H1 (cell line): Measurements from ENCODE around the gene ADPRM. TPM values are rescaled to one million over a fixed set of nuclear protein-coding genes. Genes with fewer than 3 reads are reported as not detected.

Experiments
- CTCF ChIA-PET: fragments of 300-600 bp; sonication (Branson Sonifier 250); formaldehyde crosslinking; loops from one replicate; lab custom pipeline; 2021; ENCODE audit not compliant: partially characterized antibody; lab: Charles Lee
- POLR2A ChIA-PET: fragments of 300-600 bp; sonication (Branson Sonifier 250); formaldehyde crosslinking; loops from one replicate; lab custom pipeline; 2021; ENCODE audit warnings: inconsistent platforms; ENCODE audit not compliant: partially characterized antibody; lab: Charles Lee
- DNase-seq, 2 experiments: peaks; one replicate each; pipeline versions ENCODE4 v3.0.0 to v3.0.0-alpha.2; 2010 to 2022; ENCODE audit warnings: low spot score in 2 of 2, low read depth in 1 of 2, mixed read lengths in 1 of 2
- FAIRE-seq: peaks from 2 replicates; lab custom pipeline; 2011; peaks lifted over from hg19 to GRCh38; lab: Jason Lieb, UNC
- H2AFZ ChIP-seq: 2 replicates; pipeline ENCODE4 v1.8.1; 2012; ENCODE audit warnings: low read length, inconsistent platforms
- H2AK5ac ChIP-seq: 2 replicates; pipeline ENCODE4 v1.6.1; 2013; ENCODE audit warnings: low read depth, low read length
- H2BK120ac ChIP-seq: replicated peaks from 2 replicates; pipeline ENCODE3; 2013; ENCODE audit warnings: low read depth, low read length, inconsistent platforms
- H2BK12ac ChIP-seq: 2 replicates; pipeline ENCODE4 v1.6.1; 2013; ENCODE audit warnings: low read depth, low read length
- H2BK15ac ChIP-seq: 2 replicates; pipeline ENCODE4 v1.6.1; 2013; ENCODE audit warnings: low read length
- H2BK20ac ChIP-seq: 2 replicates; pipeline ENCODE4 v1.6.1; 2013; ENCODE audit warnings: low read length
- H2BK5ac ChIP-seq: 2 replicates; pipeline ENCODE4 v1.6.1; 2013; ENCODE audit warnings: low read depth, low read length
- H3K14ac ChIP-seq: 2 replicates; pipeline ENCODE4 v1.6.1; 2013; ENCODE audit warnings: inconsistent platforms; ENCODE audit not compliant: insufficient read length
- H3K18ac ChIP-seq: 2 replicates; pipeline ENCODE4 v1.6.1; 2013; ENCODE audit warnings: low read length; ENCODE audit errors: extremely low read depth
- H3K23ac ChIP-seq: 2 replicates; pipeline ENCODE4 v1.6.1; 2013; ENCODE audit warnings: inconsistent platforms; ENCODE audit not compliant: insufficient read length
- H3K23me2 ChIP-seq: 2 replicates; pipeline ENCODE4 v1.6.1; 2013; ENCODE audit warnings: low read depth, low read length
- H3K27ac ChIP-seq: 2 replicates; pipeline ENCODE4 v1.6.1; 2011; ENCODE audit warnings: low read depth, low read length, inconsistent platforms
- H3K27me3 ChIP-seq, 4 experiments: replicated peaks in 1 of 4; 1 replicate in 1 of 4; 2 replicates in 3 of 4; pipeline versions ENCODE4 v1.6.1 to v1.8.1; 2011 to 2013; ENCODE audit warnings: low read length in 3 of 4, mild to moderate bottlenecking in 3 of 4, inconsistent platforms in 2 of 4, mixed read lengths in 2 of 4, moderate library complexity in 1 of 4; ENCODE audit not compliant: control insufficient read depth in 3 of 4, insufficient read depth in 3 of 4; ENCODE audit errors: extremely low read depth in 1 of 4
- H3K36me3 ChIP-seq, 4 experiments: 2 replicates each; pipeline versions ENCODE4 v1.6.1 to v1.8.1; 2011 to 2013; ENCODE audit warnings: mild to moderate bottlenecking in 4 of 4, low read length in 3 of 4, moderate library complexity in 2 of 4, control low read depth in 1 of 4, inconsistent platforms in 1 of 4; ENCODE audit not compliant: insufficient read depth in 4 of 4, control insufficient read depth in 2 of 4
- H3K4ac ChIP-seq: replicated peaks from 2 replicates; pipeline ENCODE3; 2013; ENCODE audit warnings: low read length, low read depth, mixed read lengths, inconsistent platforms; ENCODE audit not compliant: insufficient read length
- H3K4me1 ChIP-seq, 4 experiments: replicated peaks in 1 of 4; 1 replicate in 1 of 4; 2 replicates in 3 of 4; pipeline versions ENCODE4 v1.6.1 to v1.8.1; 2011 to 2013; ENCODE audit warnings: low read length in 3 of 4, inconsistent platforms in 2 of 4, mixed read lengths in 1 of 4; ENCODE audit not compliant: insufficient read depth in 4 of 4, control insufficient read depth in 3 of 4
- H3K4me2 ChIP-seq, 2 experiments: 2 replicates each; pipeline versions ENCODE4 v1.6.1 to v1.8.1; 2011 to 2013; ENCODE audit warnings: low read depth in 2 of 2, low read length in 2 of 2, control low read depth in 1 of 2, inconsistent platforms in 1 of 2, mild to moderate bottlenecking in 1 of 2; ENCODE audit not compliant: insufficient read depth in 1 of 2
- H3K4me3 ChIP-seq, 4 experiments: fragments of 200-600, 300-600 bp in 1 of 4; sonication (generic), shearing (Covaris generic), sonication (Bioruptor Twin) in 1 of 4; 2 replicates each; pipeline versions ENCODE4 v1.5.1 to v1.8.1; 2011 to 2016; ENCODE audit warnings: low read length in 4 of 4, low read depth in 3 of 4, control low read depth in 2 of 4, inconsistent platforms in 2 of 4, mild to moderate bottlenecking in 2 of 4, mixed read lengths in 1 of 4, moderate library complexity in 1 of 4; ENCODE audit not compliant: insufficient read depth in 2 of 4; ENCODE audit errors: extremely low read depth in 1 of 4
- H3K56ac ChIP-seq: replicated peaks from 2 replicates; pipeline ENCODE3; 2013; ENCODE audit warnings: low read depth, mild to moderate bottlenecking, mixed read lengths, low read length, inconsistent platforms; ENCODE audit not compliant: insufficient read length
- H3K79me1 ChIP-seq: 2 replicates; pipeline ENCODE4 v1.6.1; 2013; ENCODE audit warnings: low read depth, low read length, control low read depth
- H3K79me2 ChIP-seq, 2 experiments: 2 replicates each; pipeline versions ENCODE4 v1.6.1 to v1.8.1; 2012 to 2013; ENCODE audit warnings: low read length in 2 of 2, mild to moderate bottlenecking in 2 of 2, inconsistent platforms in 1 of 2; ENCODE audit not compliant: insufficient read depth in 2 of 2, control insufficient read depth in 1 of 2
- H3K9ac ChIP-seq, 4 experiments: replicated peaks in 1 of 4; 1 replicate in 1 of 4; 2 replicates in 3 of 4; pipeline versions ENCODE4 v1.6.1 to v1.8.1; 2011 to 2013; ENCODE audit warnings: low read depth in 3 of 4, low read length in 3 of 4, control low read depth in 2 of 4, mild to moderate bottlenecking in 2 of 4, moderate library complexity in 2 of 4, inconsistent platforms in 1 of 4; ENCODE audit errors: extremely low read depth in 1 of 4
- H3K9me3 ChIP-seq, 2 experiments: 2 replicates each; pipeline versions ENCODE4 v1.6.1 to v1.8.1; 2012 to 2013; ENCODE audit warnings: mild to moderate bottlenecking in 2 of 2, moderate library complexity in 2 of 2, control low read depth in 1 of 2, inconsistent platforms in 1 of 2, low read depth in 1 of 2, low read length in 1 of 2, mixed read lengths in 1 of 2; ENCODE audit not compliant: insufficient read depth in 2 of 2
- H4K20me1 ChIP-seq, 2 experiments: replicated peaks in 1 of 2; 2 replicates each; pipeline versions ENCODE3 to v1.8.1; 2011 to 2013; ENCODE audit warnings: inconsistent platforms in 2 of 2, low read length in 2 of 2, mild to moderate bottlenecking in 1 of 2; ENCODE audit not compliant: insufficient read depth in 2 of 2, control insufficient read depth in 1 of 2
- H4K5ac ChIP-seq: 2 replicates; pipeline ENCODE4 v1.6.1; 2013; ENCODE audit warnings: low read length, low read depth, mixed read lengths, inconsistent platforms; ENCODE audit not compliant: insufficient read length
- H4K8ac ChIP-seq: 2 replicates; pipeline ENCODE4 v1.8.0; 2013; ENCODE audit warnings: mild to moderate bottlenecking, moderate library complexity, low read length, inconsistent platforms; ENCODE audit not compliant: insufficient read depth; ENCODE audit errors: extremely low read depth
- H4K91ac ChIP-seq: replicated peaks from 2 replicates; pipeline ENCODE3; 2013; ENCODE audit warnings: low read length, mixed read lengths, inconsistent platforms; ENCODE audit not compliant: insufficient read length
- ATF2 ChIP-seq: IDR thresholded peaks from 2 replicates; pipeline ENCODE4 v1.6.1; 2012; ENCODE audit warnings: low read length, inconsistent platforms
- CREB1 ChIP-seq: IDR thresholded peaks from 2 replicates; pipeline ENCODE4 v1.6.1; 2012; ENCODE audit warnings: inconsistent platforms
- NRF1 ChIP-seq: IDR thresholded peaks from 2 replicates; pipeline ENCODE4 v1.6.1; 2011; ENCODE audit warnings: mild to moderate bottlenecking, low read depth, low read length, improper control_type of control experiment
- SIN3A ChIP-seq, 2 experiments: IDR thresholded peaks in 1 of 2; conservative IDR thresholded peaks in 1 of 2; 2 replicates each; pipeline ENCODE4 v1.6.1; 2011 to 2012; ENCODE audit warnings: low read length in 2 of 2, improper control_type of control experiment in 1 of 2, low read depth in 1 of 2, mild to moderate bottlenecking in 1 of 2
- USF2 ChIP-seq: IDR thresholded peaks from 2 replicates; pipeline ENCODE4 v1.6.1; 2011; ENCODE audit warnings: low read length, improper control_type of control experiment
- WGBS, 2 experiments: shearing (Covaris generic) in 1 of 2; methylation state at CpG; one replicate each; pipeline versions ENCODE4 v1.1.6 to v1.1.7; 2013 to 2015; ENCODE audit warnings: low lambda C conversion rate in 2 of 2, mixed read lengths in 2 of 2, inconsistent platforms in 1 of 2, low coverage in 1 of 2, missing lambda C conversion rate in 1 of 2; ENCODE audit not compliant: insufficient replicate concordance in 2 of 2, insufficient coverage in 1 of 2, insufficient read length in 1 of 2; ENCODE audit errors: extremely low coverage in 1 of 2, missing lambda C conversion rate in 1 of 2; 5-methylcytosine and 5-hydroxymethylcytosine counted together
- polyA plus RNA-seq, 7 experiments: library from polyadenylated mRNA; depleted of rRNA in 3 of 7; stranded (reverse) in 5 of 7; unstranded in 2 of 7; fragments of >200 nt in 5 of 7; fragments of 200-250 nt in 2 of 7; gene quantifications; 1 replicate in 5 of 7; 2 replicates in 1 of 7; 4 replicates in 1 of 7; pipeline versions ENCODE4 v1.2.1 to v1.2.3, GENCODE V29; 2011 to 2013; ENCODE audit warnings: missing spikeins in 2 of 7, mixed read lengths in 2 of 7
- total RNA-seq: library from RNA; stranded (reverse); fragmentation: NEBNext Ultra II Directional; extraction: Animal tissue kit (Norgen Biotek cat#: 25700); gene quantifications from 2 replicates; pipeline ENCODE4 v1.2.1, GENCODE V29; 2021

Gene ADPRM
- total and polyA plus RNA-seq, 2 of the 8 experiments (the other 6 are each of a cell fraction or from before 2014, with no cell fraction given): 6.7 to 7.9 TPM

DNA sequence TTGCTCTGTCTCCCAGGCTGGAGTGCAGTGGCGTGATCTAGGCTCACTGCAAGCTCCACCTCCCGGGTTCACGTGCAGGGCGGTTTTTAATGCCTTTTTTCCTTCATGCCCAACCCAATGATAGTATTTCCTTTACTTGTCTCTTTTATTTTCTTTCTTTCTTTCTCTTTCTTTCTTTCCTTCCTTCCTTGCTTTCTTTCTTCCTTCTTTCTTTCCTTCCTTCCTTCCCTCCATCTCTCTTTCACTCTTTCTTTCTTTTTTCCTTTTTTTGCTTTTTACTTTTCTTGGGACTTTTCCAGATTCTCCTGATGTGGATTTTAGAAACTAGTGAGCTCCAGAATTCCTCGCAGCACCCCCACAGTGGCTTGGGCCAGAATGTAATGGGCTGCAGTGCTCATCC is 43.4 kb upstream of the ADPRM start:
- no peak overlapping the region for H3K23ac ChIP-seq
- 85% methylated on average over 5 of the region's 5 CpGs; no CpG with 5 or more reads in 1 of the 2 experiments for WGBS, 2 experiments
- H3K14ac ChIP-seq: no peak overlapping the region
- H3K4me1 ChIP-seq: no peaks in the 10 kb centered on the region
- DNase-seq: no peak
- H3K4ac ChIP-seq: no peak overlapping the region
- no peaks in the 10 kb centered on the region for H3K36me3 ChIP-seq
- no peak overlapping the region for H2AK5ac ChIP-seq
- no peak overlapping the region for H3K18ac ChIP-seq
- CTCF ChIA-PET: interaction anchor here (0.7 to 4.8 kb wide), 9 partner anchors 8 to 224 kb away, joined by 3 to 39 read pairs (median 3); no protein-coding TSS in a partner anchor
- no peak overlapping the region for H2BK120ac ChIP-seq
- H2BK5ac ChIP-seq: no peak overlapping the region
- H3K4me3 ChIP-seq: no peak overlapping the region
- no peak overlapping the region for H3K27ac ChIP-seq
- H4K8ac ChIP-seq: no peak overlapping the region
- no peak overlapping the region for H2BK12ac ChIP-seq
- no peaks in the 10 kb centered on the region for H3K27me3 ChIP-seq
- H3K9ac ChIP-seq: no peak overlapping the region
- H2BK20ac ChIP-seq: no peak overlapping the region
- H2AFZ ChIP-seq: no peak overlapping the region
- TF ChIP-seq NRF1 (no peak), CREB1 (no peak), ATF2 (no peak), USF2 (no peak), SIN3A (conservative IDR thresholded peaks at IDR 0.05 in 1 of 2, IDR thresholded peaks at IDR 0.05 in 1 of 2; ENCODE audit: low read depth in 1 of 2, low read length in 2 of 2) (no peak)
- TF ChIP-seq, all 59 proteins: peak for 0
- no peak overlapping the region for H2BK15ac ChIP-seq
- H3K56ac ChIP-seq: no peak overlapping the region
- H4K5ac ChIP-seq: no peak overlapping the region
- no peaks in the 10 kb centered on the region for H3K79me1 ChIP-seq
- POLR2A ChIA-PET: interaction anchor here (0.7 to 1.3 kb wide), 2 partner anchors 19 to 39 kb away, joined by 3 to 4 read pairs; no protein-coding TSS in a partner anchor
- no peaks in the 10 kb centered on the region for H3K23me2 ChIP-seq
- H4K91ac ChIP-seq: no peak overlapping the region
- H3K79me2 ChIP-seq: no peaks in the 10 kb centered on the region
- no peaks in the 10 kb centered on the region for H3K9me3 ChIP-seq
- H3K4me2 ChIP-seq: no peak overlapping the region
- no peaks in the 10 kb centered on the region for H4K20me1 ChIP-seq
- FAIRE-seq: no peak
